Activated effector memory CD4-positive, alpha-beta T cell treated with anti-CD3 and anti-CD28 coated beads, Interleukin-2, amount 50 U/mL, for 16 hours (primary cell): ENCODE results near the gene BACE2.

Experiments used
- DNase-seq: peaks from one replicate; pipeline ENCODE4 v3.0.0-alpha.2; 2020

Gene BACE2

DNA sequence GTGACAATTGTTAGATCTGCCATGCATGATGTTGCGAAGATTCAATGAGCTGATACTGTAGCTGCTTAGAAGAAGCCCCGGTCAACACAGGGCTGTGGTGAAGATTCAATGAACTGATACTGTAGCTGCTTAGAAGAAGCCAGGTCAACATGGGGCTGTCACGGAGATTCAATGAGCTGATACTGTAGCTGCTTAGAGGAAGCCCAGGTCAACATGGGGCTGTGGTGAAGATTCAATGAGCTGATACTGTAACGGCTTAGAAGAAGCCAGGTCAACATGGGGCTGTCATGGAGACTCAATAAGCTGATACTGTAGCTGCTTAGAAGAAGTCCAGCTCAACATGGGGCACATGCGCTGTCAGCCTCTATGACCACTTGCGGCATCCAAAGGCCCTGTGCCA, 18.8 kb upstream of the BACE2 start:
- no peak for DNase-seq

DNA sequence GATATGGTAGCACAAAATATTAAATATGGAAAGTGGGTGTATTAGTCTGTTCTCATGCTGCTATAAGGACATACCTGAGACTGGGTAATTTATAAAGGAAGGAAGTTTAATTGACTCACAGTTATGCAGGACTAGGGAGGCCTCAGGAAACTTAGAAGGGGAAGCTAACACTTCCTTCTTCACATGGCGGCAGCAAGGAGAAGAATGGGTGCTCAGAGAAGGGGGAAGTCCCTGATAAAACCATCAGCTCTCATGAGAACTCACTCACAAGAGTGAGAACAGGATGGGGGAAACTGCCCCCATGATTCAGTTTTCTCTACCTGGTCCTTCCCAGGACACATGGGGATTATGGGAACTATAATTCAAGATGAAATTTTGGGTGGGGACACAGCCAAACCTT, 15.8 kb upstream of the BACE2 start:
- no peak for DNase-seq

DNA sequence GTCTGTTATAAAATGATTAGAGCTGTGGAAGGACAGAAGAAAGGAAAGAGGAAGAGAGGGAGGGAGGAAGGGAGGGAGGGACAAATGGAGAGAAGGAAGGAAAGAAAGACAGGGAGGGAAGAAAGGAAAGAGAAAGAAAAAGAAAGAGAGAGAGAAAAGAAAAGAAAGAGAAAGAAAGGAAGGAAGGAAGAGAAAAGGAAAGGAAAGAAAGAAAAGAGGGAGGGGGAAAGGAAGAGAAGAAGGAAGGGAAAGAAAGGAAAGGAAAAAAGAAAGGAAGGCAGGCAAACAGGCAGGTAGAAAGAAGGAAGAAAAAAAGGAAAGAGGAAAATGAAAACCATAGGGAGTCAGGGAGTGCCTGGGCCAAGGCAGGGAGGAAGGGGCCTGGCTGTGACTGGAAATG, 14.5 kb upstream of the BACE2 start:
- DNase-seq, result no peak

DNA sequence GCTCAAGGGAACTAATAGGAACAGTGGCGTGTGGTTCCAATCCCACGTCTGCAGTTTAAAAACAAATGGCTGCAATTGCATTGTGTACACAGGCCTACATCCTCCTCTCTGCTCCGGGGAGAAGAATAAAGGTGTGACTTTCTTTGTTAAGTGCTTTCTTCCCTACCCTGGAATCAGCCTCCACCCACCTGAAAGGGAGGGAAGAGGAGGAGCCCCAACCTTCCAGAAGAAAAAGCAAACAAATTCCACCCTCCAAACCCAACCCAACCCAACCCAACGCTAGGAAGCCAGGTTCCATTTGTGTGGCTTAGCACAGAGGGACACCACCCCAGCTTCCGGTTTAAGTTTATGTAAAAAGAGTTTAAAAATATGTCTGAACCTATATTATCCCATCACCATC, 11.8 kb upstream of the BACE2 start:
- DNase-seq, result no peak

DNA sequence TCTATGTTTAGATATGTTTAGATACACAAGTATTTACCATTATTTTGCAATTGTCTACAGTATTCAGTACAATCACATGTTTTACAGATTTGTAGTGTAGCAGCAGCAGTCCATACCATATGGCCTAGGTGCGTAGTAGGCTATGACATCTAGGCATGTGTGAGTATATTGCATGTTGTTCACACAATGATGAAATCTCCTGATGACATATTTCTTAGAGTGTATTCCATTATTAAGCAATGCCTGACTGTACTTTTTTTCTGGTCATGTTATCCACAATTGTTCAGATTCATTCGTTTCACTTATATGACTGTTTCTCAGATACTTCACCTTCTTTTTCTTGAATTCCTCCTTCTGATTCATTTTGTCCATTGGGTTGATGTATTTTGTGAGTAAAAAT, 9.9 kb upstream of the BACE2 start:
- DNase-seq, result no peak

DNA sequence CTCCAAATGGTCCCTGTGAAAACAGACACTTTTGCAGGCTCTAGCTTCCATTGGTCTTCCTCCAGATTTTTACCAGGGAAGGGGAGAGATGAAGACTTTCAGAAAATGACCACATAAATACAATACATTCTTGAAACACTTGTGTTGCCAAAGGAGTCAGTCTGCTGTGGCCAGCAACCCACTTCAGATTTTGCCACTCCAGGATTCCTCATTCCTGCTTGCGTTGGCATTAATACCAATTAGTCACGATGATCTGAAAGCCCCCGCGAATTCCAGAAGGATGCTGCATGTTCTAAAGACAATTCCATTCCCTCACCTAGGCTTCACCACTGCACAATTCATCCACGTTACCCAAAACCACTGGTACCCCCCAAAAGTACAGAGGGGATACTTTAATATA, 7.9 kb upstream of the BACE2 start:
- no peak for DNase-seq

DNA sequence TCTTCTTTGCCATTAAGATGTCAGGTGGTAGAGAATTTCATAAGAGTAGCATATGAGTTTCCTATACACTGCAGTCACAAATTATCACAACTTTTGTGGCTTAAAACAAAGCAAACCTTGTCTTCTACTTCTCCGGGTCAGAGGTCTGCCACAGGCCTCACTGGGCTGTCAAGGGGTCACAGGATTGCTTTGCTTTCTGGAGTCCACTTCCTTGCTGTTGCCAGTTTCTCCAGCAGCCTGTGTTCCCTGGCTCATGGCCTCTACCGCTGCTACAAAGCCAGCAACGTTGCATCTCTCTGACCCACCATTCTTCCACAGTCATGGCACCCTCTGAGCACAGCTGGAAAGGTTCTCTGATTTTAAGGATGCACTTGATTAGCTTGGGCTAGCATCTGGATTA, 6.5 kb upstream of the BACE2 start:
- no peak for DNase-seq

DNA sequence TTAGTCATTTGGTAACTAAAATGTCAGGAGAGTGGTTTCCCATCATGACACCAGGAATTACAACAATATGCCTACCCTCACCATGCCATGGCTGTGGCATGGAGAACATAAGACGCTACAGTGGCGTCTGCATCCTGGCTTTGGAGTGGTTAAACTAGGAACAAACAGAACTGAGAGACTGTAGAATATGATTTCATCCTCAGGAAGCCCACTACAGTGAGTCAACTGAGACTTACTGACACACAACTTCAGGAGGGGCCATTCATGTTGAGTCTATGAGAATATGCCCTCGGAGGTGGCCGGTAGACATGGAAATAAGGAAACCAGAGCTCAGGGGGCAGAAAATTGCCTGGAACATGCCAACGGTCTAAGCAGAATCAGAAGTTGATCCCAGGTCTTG, 5.9 kb upstream of the BACE2 start:
- DNase-seq, result no peak

DNA sequence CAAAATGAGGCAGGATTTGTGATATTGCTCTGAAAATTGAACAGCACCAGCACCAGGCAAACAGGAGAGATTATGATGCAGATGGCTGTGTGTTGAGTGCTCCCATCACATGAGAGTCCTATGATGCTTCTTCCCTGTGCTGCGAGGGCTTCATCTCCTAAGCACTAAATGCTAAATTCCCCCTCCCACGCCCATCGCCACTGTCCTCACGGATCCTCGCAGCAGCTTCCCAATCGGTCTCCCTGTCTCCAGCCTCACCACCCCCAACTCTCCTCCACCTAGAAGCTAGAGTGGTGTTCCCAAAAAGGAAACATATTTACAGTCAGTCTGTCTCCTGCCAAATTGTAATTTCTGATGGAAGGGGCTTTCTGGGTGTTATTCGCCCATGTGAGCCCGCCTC, 4.9 kb upstream of the BACE2 start:
- no peak for DNase-seq

DNA sequence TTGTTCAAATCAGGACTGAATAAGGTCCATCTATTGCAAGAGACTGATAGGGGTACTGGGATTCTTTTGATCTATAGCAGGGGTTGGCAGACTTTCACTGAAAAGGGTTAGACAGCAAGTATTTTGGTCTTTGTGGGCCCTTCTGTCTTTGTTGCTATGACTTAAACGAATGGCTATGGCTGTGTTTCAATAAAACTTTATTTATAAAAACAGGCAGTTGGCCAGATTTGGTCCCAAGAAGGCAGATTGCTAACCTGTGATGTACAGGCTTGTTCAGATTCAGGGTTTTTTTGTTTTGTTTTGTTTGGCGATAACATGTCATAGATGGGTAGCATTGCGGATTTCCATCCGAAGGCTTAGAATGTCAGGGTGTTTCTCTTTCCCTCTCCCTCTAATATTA, 3.9 kb upstream of the BACE2 start:
- DNase-seq, result no peak

DNA sequence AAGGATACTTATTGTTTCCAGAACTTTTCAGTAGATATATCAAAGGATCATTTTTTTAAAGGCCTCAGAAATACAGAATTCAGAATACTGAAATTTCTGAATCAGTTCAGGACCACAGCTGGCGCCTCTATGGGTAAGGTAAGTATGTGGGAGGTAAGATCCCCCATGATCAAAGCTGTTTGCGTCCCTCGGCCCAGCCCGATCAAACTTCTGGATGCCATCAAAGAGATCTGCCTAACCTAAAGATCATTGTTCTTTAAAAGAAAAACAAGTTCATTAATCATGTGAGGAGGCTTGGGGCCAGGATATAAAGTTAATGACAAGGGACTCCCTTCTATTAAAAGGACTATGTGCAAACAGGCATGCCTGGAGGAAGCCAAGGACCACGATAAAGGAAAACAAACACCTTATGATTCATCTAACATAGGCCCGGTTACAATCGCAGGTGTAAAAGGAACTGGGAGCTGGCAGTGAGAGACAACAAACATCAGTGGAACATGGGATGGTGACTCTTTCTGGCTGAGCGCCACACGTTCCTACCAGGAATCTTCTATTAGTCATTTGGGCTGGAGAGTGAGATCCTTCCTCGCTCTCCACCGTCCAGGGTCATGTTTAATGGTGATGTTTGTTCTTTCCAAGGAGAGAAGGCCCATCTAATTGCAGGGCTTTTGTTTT, 2.8 kb upstream of the BACE2 start:
- DNase-seq, result no peak

DNA sequence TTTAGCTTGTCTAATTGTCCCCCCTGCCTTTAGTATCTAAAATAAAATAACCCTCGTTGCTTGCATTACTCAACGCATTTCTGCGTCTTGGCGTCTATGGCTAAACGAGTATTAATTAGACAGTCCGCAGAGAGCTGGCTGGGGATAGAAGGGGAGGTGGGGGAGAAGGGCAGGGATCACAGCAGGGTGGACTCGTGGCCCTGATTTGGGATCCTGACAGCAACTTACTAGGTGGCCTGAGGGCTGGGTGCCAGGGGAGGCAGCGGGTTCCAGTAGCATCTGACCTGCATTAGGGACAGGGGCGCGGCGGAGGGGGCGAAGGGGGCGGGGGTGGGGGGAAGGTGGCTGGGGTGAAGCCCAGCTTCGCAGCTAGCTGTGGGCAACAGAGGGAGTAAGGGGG, 1.1 kb upstream of the BACE2 start:
- DNase-seq, result no peak

DNA sequence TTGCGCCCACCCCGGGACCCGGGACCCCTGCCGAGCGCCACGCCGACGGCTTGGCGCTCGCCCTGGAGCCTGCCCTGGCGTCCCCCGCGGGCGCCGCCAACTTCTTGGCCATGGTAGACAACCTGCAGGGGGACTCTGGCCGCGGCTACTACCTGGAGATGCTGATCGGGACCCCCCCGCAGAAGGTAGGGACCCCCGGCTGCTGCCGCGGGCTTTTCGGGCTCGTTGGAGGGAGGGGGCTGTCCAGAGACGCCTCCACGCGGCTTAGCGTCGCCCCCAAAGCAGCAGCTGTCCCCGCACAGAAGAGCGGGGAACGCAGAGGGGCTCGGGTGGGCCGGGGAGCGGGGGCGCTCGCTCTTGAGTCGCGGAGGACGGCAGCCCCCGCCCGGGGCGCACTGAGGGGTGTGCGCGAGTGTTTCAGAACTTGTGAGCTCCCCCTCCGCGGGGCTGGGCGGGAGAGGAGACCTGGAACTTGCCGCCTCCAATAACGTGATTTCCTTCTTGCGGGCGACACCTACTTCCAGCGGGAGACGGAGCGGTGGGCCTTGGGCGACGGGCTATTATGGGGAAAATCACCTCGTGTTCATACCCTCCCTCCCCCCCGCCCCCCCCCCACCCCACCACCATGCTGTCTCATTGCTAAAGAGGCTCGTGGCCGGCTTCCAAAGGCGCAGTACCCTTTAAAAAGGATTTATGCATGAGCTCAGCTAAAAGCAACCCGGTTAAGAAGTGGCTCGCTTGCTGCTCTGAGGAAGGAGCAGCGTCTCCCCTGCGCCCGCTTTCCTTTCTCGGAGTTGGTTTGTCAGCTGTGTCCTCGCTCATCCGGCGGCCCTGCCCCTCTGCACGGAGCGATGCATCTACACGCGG, 664 bp downstream of the BACE2 start:
- no peak for DNase-seq

DNA sequence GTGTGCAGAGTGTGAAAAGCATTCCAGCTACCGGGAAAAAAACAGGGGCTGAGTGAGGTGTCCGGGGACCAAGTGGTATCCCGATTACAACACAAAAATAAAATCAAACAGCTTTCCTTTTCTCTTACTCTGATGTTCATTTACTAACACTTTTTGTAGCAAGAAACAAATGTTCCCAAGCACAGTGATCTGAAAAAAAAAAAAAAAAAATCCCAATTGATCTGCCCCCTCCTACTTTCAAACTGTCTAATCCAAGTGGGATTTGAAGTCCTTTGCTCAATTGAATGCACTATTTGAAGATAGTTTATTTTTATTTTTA, 1.3 kb downstream of the BACE2 start:
- DNase-seq, result no peak

DNA sequence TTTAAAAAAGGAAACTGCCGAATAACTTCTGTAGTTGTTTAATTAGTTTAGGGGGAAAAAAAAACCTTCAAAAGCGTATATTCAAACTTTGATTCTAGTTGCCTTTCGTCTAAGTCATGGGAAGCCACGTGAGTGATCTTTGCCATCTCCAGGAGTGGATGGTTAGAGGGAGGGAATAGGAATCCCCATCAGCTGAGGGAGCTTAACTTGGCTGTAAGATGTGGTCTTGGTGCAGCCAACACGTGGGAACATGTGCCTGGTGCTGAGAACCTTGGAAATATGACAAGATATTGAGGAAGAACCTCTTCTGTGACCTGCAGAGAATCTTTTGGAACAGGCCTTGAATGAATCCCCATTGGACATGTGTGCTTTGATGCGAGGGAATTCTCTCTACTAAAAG, 1.7 kb downstream of the BACE2 start:
- DNase-seq, result no peak

DNA sequence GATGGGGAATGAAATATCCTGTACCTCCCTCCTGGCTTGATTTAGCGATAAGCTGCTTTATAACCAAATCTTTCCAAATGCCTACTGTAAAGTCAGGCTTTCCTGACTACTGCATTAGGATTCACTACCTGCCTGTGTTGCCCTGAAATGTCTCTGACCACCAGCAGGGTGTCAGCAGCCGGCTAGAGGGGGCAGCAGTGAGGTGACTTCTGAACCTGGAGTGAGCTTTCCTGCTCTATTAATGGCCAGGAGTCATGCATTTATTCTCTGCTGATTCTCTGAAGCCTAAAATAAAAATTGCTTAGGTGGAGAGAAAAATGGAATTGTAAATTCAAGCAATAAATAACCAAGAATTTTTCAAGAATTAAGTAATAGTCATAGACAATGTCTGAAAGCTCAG, 2.5 kb downstream of the BACE2 start:
- DNase-seq, result no peak

DNA sequence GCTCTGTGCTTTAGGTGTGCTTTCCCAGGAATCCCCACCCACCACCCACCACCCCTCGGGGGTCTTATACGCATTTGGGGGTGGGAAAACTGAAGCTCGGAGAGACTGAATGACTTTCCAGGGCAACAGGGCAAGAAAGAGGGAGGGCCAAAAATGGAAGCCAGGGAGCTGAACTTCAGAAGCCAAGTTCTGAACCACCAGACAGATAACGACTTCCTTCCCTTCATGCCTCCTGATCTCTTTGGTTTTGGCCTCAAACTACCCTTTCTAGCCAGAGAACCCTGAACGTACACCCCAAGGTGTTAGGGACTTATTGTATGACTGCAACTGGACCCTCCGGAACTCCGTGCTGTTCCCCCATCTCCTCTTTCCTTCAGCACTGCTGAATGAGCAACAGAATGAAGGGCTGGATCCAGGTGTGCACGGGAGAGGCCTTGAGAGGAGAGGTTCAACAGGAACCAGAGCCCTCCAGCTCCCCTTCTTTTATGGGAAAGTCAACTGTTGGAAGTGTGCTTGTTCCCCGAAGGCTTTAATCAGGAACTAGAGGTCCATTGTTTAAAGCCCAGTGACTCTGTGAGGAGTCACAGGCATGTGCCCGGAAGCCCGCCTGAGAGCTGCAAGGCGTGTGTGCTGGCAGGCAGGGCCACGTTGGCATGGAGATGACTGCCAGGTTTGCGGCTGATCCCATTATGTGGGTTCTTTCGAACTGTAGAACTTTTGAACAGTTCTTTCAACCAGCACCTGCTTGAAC, 3.1 kb downstream of the BACE2 start:
- no peak for DNase-seq

DNA sequence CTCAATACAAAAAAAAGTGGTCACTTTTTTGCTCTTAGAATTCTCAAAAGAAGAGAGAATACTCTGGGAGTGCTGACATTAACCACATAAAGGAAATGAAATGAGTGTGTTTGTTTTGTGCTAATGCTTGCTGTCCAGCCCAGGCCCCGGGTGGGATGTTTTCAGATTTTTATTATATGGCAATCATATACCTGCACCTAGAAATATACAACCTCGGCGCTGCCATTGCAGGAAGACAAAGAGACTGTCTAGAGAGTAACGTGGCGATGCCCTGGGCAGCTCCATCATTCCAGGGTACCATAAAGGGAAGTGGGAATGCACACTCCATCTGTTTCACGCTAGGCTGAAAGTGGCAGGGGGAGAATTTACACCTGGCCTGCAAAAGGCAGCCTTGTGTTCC, 7.1 kb downstream of the BACE2 start:
- DNase-seq, result no peak

DNA sequence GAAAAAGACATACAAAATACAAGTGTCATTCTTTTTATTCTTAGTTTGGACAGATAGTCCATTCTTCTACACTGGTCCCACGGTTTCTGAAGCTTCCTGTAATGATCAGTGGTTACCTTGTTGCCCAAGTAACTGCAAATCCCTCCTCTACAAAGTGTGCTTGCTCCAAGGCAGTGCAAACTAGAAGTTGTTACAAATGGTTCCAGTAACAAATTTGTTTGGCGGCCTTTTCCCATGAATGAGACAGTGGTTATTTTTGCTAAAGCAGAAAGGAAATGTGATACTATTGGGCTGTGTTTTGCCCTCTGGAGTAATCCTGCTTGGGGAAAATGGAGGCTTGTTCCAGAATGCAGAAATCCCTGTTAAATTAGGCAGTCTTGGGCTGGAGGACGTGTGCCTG, 8.9 kb downstream of the BACE2 start:
- no peak for DNase-seq

DNA sequence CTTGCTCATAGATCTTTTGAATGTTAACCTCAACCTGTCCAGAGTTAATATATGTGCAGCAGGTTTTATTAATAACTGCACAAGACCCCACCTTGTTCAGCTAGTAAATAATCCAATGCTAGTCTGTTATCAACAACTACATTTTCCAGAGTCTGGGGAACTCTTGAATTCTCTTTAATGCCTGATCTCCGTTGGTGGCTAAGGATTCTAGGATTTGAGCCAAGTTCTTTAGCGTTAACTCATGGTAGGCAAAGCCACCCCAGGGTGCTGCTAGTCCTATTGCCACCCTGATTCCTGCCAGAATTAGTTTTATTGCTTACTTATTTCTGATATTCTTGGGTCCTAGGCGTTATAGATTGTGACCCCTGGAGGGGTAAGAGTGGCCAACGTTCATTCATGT, 12.8 kb downstream of the BACE2 start:
- DNase-seq, result no peak

DNA sequence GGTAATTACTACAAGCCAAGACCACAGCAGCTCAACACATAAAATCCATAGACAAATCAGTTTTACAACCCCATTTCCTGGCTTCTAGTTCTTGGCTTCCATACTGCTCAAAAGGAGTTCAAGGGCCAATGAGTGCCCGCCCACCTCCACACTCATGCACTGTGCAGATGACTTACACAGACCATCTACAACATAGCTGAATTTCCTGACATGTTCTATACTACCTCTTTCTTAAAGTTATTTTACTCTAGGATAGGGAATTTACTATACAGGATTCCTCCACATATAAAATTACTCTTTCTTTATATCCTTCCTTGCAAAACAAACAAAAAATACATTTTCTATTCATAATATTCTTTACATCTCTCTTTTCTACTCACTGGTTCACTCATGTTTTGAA, 14.6 kb downstream of the BACE2 start:
- DNase-seq, result no peak

DNA sequence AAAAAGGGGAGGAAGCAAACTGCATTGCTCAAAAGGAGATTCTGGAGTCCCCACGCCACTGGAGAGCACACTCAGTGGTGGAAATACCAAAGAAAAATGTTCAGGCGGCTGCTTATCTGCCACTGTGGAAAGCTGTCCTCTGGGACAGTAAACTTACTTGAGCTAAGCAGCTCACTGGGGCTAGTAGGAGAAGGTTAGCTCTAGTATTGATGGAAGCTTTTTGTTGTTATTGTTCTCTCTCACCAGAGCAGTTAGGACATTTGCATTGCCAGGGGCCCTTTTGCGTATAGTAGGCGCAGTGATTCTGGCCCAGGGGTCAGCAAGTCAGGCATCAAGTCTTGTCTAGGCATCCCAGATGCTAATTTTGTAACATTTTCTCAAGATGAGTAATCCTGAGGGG, 15.6 kb downstream of the BACE2 start:
- no peak for DNase-seq

DNA sequence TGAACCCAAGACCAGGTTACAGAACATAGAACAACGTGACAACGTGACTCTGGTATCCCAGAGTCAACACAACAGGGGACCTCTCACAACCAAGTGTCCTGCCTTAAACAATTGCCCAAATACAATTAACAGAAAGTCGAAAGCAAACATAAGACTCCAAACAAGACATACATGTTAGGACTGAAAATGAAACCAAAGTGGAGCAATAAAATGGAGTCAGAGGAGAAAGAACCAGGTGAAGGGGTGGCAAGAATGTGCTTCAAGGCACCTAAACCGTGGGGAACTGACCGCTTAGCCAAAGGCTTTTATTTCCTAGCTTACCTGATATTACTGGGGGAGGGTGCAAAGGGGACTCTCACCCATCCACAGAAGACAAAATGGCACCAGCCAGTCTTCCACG, 17.8 kb downstream of the BACE2 start:
- no peak for DNase-seq
